ENCODE results near the gene LIX1L.

- TF ChIP-seq CTCF (IDR thresholded peaks at IDR 0.05): no peak
- no peak for TF ChIP-seq EZH2phosphoT487 (IDR thresholded peaks at IDR 0.05)
- TF ChIP-seq EZH2 (IDR thresholded peaks at IDR 0.05): no peak
Measured at GRCh38 chr1:145986551-145986950, 28.7 kb upstream of the LIX1L start.
